ENCODE measurements around the gene SRRM1. TPM values are rescaled to one million over a fixed set of nuclear protein-coding genes. Genes with fewer than 3 reads are reported as not detected.
A peak's percentile ranks its signal among the peaks of the same experiment; 100 is the strongest.

Gene SRRM1
- total and polyA plus RNA-seq, 9 of the 15 experiments (the other 6 are each of a cell fraction or from before 2014, with no cell fraction given), result 54.5 to 268 (median 115) TPM

- TF ChIP-seq EWSR1 (IDR thresholded peaks at IDR 0.05; ENCODE audit: borderline replicate concordance, low read depth, partially characterized antibody) (no peak), MECOM (CRISPR knock-in tag; IDR thresholded peaks at IDR 0.05) (no peak), TSC22D4 (tag; IDR thresholded peaks at IDR 0.05) (no peak), TAF15 (IDR thresholded peaks at IDR 0.05; ENCODE audit: low read depth, low read length) (no peak), RNF2 (IDR thresholded peaks at IDR 0.05) (peak; percentile 51; the same call in 1 of the 2 replicates), TGIF2 (CRISPR knock-in tag; IDR thresholded peaks at IDR 0.05) (no peak), ESRRA (IDR thresholded peaks at IDR 0.05; ENCODE audit: borderline replicate concordance, low read depth) (peak; percentile 82; the same call in 1 of the 2 replicates), HOXB6 (CRISPR knock-in tag; IDR thresholded peaks at IDR 0.05; ENCODE audit: borderline replicate concordance) (no peak), MXI1 (IDR thresholded peaks at IDR 0.05; ENCODE audit: low read depth, low read length) (no peak), ZKSCAN3 (CRISPR knock-in tag; IDR thresholded peaks at IDR 0.05) (no peak), STAT5B (CRISPR knock-in tag; IDR thresholded peaks at IDR 0.05) (no peak), TEAD1 (CRISPR knock-in tag; IDR thresholded peaks at IDR 0.05) (peak; percentile 6 to 64; a peak in 2 of 4 replicates), ZNF12 (CRISPR knock-in tag; IDR thresholded peaks at IDR 0.05) (no peak), ETV6 (IDR thresholded peaks at IDR 0.05; ENCODE audit: borderline replicate concordance in 1 of 2, low read depth in 2 of 2, low read length in 1 of 2) (no peak), ETV6 (CRISPR knock-in tag; IDR thresholded peaks at IDR 0.05; ENCODE audit: borderline replicate concordance) (no peak), ARID1B (IDR thresholded peaks at IDR 0.05) (peak; percentile 32; the same call in 1 of the 2 replicates), GTF3C2 (IDR thresholded peaks at IDR 0.05; ENCODE audit: borderline replicate concordance, extremely low read depth, insufficient read length) (no peak), ZNF75A (CRISPR knock-in tag; IDR thresholded peaks at IDR 0.05) (no peak)
- TF ChIP-seq, protein P1, sequence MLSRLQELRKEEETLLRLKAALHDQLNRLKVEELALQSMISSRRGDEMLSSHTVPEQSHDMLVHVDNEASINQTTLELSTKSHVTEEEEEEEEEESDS (CRISPR knock-in tag; IDR thresholded peaks at IDR 0.05), result no peak
- TF ChIP-seq, protein P2, sequence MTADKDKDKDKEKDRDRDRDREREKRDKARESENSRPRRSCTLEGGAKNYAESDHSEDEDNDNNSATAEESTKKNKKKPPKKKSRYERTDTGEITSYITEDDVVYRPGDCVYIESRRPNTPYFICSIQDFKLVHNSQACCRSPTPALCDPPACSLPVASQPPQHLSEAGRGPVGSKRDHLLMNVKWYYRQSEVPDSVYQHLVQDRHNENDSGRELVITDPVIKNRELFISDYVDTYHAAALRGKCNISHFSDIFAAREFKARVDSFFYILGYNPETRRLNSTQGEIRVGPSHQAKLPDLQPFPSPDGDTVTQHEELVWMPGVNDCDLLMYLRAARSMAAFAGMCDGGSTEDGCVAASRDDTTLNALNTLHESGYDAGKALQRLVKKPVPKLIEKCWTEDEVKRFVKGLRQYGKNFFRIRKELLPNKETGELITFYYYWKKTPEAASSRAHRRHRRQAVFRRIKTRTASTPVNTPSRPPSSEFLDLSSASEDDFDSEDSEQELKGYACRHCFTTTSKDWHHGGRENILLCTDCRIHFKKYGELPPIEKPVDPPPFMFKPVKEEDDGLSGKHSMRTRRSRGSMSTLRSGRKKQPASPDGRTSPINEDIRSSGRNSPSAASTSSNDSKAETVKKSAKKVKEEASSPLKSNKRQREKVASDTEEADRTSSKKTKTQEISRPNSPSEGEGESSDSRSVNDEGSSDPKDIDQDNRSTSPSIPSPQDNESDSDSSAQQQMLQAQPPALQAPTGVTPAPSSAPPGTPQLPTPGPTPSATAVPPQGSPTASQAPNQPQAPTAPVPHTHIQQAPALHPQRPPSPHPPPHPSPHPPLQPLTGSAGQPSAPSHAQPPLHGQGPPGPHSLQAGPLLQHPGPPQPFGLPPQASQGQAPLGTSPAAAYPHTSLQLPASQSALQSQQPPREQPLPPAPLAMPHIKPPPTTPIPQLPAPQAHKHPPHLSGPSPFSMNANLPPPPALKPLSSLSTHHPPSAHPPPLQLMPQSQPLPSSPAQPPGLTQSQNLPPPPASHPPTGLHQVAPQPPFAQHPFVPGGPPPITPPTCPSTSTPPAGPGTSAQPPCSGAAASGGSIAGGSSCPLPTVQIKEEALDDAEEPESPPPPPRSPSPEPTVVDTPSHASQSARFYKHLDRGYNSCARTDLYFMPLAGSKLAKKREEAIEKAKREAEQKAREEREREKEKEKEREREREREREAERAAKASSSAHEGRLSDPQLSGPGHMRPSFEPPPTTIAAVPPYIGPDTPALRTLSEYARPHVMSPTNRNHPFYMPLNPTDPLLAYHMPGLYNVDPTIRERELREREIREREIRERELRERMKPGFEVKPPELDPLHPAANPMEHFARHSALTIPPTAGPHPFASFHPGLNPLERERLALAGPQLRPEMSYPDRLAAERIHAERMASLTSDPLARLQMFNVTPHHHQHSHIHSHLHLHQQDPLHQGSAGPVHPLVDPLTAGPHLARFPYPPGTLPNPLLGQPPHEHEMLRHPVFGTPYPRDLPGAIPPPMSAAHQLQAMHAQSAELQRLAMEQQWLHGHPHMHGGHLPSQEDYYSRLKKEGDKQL (CRISPR knock-in tag; IDR thresholded peaks at IDR 0.05; ENCODE audit: borderline replicate concordance), result no peak
Measured at GRCh38 chr1:24642481-24643362, at the start of gene SRRM1 (continued).
